ENCODE measurements around the gene AADACL4. TPM values are rescaled to one million over a fixed set of nuclear protein-coding genes. Genes with fewer than 3 reads are reported as not detected.
"Not testable (repeated sequence)": the region's sequence is repeated elsewhere in the genome, so short reads cannot be mapped to it uniquely, and the experiment has no call there.

Gene AADACL4
- total RNA-seq, 2 donors from 2014 or later = not detected

DNA sequence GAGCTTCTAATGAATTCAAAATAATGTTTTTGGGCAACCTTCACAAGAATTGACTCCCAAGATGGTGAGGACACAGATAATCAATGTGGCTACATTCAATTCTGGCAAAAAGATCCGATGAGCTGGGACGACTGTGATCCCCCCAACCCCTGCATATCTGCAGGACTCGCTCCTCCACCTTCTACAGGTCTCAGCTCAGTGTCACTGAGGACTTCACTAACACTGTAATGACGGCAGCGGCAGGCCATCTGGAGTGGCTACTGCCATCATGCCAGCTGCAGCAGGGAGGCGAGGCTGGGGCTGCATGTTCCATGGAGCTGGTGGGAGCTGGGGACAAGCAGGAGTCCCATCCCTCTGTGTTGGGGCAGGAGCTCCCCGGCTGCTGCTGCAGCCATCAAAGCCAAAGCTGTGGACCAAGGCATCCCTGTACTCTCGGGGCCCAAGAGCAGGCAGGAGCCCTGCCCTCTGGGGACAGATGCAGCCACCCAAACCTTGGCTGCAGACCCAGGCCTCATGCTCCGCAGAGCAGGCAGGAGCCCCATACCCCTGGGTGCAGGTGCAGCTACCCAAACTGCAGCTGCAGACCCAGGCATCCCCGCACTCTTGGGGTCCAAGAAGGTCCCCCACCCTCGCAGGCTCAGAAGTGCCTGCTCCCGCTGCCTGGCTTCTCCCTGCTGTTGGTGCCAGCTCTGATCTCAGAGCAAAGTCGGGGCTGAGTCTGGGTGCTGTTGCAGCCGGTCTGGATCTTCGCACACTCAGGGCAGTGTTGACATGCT lies 13.7 kb upstream of the AADACL4 start:
- Mint-ChIP-seq H3K27ac (no peak overlapping the region), H3K27me3 (peaks cover 4% of the 10 kb centered on the region), H3K4me3 (no peak overlapping the region), H3K36me3 (ENCODE audit: low read depth) (no peaks in the 10 kb centered on the region), H3K9me3 (no peaks in the 10 kb centered on the region), H3K4me1 (no peaks in the 10 kb centered on the region)
- ATAC-seq (replicated peaks) = no peak

DNA sequence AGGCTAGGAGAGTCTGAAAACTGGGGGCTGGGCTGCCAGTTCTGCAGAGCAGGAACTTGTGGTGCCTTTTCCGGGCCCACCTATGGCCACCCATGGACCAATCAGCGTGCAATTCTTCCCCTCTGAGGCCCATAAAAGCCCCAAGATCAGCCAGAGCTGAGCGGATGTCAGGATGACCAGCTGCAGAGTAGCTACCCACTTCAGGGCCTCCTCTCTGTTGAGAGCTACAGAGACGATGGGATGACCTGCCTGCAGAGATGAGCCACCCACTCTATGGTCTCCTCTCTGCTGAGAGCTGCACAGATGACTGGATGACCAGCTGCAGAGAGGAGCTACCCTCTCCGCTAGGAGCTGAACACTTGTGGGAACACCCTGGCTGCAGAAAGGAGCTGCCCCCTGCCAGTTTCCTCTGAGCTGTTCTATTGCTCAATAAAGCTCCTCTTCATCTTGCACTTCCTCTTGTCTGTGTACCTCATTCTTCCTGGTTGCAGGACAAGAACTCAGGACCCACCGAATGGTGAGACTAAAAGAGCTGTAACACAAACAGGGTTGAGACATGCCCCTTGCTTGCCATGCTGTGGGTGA lies 12.8 kb upstream of the AADACL4 start:
- Mint-ChIP-seq H3K4me3 (no peak overlapping the region), H3K27ac (no peak overlapping the region), H3K4me1 (no peaks in the 10 kb centered on the region), H3K27me3 (peaks cover 4% of the 10 kb centered on the region), H3K9me3 (no peaks in the 10 kb centered on the region), H3K36me3 (ENCODE audit: low read depth) (no peaks in the 10 kb centered on the region)
- no peak for ATAC-seq (replicated peaks)

DNA sequence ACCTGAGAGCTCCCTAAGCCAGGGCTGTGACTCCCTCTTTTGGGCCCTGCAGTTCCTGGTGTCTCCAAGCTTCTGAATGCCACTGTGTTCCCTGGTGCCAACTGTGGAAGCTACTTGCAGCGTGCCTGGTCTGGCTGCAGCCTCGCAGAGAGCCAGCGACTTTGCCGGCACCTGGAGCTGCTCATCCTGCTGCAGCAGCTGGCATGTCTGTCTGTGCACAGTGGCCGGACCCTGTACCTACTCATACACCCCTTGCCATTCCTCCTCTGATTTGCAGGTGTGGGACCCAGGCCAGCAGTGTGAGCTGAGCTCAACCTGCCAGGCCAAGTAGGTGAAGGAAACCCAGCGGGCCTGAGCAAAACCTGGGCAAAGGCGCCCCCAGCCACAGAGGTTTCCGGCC lies 12.3 kb upstream of the AADACL4 start:
- H3K27me3 Mint-ChIP-seq = peaks cover 4% of the 10 kb centered on the region
- H3K9me3 Mint-ChIP-seq = no peaks in the 10 kb centered on the region

DNA sequence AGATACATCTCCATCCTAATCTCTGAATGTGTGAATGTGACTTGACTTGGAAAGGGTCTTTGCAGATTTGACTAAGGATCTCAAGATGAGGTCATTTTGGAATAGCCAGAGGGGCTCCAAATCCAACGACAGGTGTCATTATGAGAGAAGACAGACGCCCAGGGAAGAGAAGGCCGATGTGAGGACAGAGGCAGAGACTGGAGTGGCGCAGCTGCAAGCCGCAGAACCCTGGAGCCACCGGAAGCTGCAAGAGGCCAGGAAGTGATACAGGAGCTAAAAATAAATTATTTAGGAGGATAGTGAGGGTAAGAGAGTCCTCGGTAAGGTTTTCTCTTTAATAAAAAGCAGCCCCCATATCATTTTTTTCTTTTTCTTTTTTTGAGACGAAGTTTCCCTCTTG lies 9.7 kb upstream of the AADACL4 start:
- peaks cover 4% of the 10 kb centered on the region for H3K27me3 Mint-ChIP-seq
- no peaks in the 10 kb centered on the region for H3K9me3 Mint-ChIP-seq
- no peaks in the 10 kb centered on the region for H3K4me1 Mint-ChIP-seq
- ATAC-seq (replicated peaks) = no peak
- H3K36me3 Mint-ChIP-seq (ENCODE audit: low read depth) = no peaks in the 10 kb centered on the region
- no peak overlapping the region for H3K27ac Mint-ChIP-seq
- no peak overlapping the region for H3K4me3 Mint-ChIP-seq

More for the DNA sequence above, 12.3 kb upstream of the AADACL4 start:
- Mint-ChIP-seq H3K27ac (no peak overlapping the region), H3K36me3 (ENCODE audit: low read depth) (no peaks in the 10 kb centered on the region), H3K4me3 (no peak overlapping the region), H3K4me1 (no peaks in the 10 kb centered on the region)
- ATAC-seq (replicated peaks) = no peak

DNA sequence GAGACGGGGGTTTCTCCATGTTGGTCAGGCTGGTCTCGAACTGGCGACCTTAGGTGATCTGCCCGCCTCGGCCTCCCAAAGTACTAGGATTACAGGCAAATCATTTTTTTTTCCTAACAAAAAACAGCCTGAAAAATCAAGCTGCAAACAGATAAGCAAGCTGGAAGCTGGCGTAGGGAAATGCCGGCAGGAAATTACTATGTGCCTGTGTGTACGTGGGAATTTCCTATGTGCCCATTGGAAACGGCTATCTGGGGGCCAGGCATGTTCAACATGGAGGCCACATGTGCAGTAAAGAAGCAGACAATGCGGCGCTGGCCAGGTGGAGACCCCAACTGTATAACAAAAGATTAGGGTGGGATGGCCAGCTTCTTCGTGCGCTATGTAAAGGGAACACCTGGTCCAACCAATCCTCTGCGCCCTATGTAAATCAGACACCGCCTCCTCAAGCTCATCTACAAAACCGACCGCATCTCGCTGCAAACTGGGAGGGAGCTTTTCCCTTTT lies 9.1 kb upstream of the AADACL4 start:
- no peak overlapping the region for H3K4me3 Mint-ChIP-seq
- H3K27me3 Mint-ChIP-seq = peaks cover 4% of the 10 kb centered on the region
- peaks cover 3% of the 10 kb centered on the region for H3K9me3 Mint-ChIP-seq
- no peak for ATAC-seq (replicated peaks)
- H3K36me3 Mint-ChIP-seq (ENCODE audit: low read depth) = no peaks in the 10 kb centered on the region
- no peak overlapping the region for H3K27ac Mint-ChIP-seq
- H3K4me1 Mint-ChIP-seq = no peaks in the 10 kb centered on the region

DNA sequence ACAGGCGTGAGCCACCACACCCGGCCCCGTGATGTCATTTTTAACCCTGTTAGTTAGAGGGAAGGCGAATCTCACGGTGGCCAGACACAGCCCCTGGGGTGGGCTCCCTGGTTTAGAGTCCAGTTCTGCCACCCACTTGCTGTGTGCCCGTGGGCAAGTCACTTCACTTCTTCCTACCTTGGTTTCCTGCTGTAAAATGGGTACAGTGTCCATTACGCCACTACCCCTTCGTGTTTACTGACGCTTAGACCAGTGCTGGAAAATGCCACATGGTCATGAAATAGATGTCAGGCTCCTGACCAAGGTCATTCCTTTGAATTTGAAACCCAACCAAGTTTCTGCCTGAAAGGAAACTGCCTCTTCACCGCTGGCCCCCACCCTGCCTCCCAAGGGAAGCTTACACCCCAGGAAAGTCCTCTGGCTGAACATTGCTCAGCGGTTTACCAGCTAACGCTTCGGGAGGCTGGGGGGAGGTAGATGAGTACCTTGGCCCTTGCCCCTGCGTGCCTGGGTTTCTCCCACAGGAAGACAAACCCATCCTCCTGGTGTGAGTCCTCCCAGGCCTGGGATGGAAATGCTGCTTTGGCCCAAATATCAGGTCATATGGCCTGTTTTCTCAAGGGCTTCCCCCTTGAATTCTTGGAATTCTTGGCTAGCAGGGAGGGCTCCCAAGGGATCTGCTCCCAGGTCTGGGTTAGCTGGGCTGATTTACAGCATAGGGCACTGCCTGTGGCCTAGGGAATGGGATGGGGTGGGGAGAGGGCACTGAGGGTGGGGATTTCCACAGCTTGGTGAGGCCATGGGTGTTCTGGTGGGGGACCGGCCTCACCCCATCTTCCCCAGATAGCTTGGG lies 7.6 kb upstream of the AADACL4 start:
- Mint-ChIP-seq H3K27ac (no peak overlapping the region), H3K4me3 (no peak overlapping the region), H3K36me3 (ENCODE audit: low read depth) (no peaks in the 10 kb centered on the region), H3K4me1 (no peaks in the 10 kb centered on the region), H3K9me3 (peaks cover 14% of the 10 kb centered on the region), H3K27me3 (peaks cover 4% of the 10 kb centered on the region)
- no peak for ATAC-seq (replicated peaks)

DNA sequence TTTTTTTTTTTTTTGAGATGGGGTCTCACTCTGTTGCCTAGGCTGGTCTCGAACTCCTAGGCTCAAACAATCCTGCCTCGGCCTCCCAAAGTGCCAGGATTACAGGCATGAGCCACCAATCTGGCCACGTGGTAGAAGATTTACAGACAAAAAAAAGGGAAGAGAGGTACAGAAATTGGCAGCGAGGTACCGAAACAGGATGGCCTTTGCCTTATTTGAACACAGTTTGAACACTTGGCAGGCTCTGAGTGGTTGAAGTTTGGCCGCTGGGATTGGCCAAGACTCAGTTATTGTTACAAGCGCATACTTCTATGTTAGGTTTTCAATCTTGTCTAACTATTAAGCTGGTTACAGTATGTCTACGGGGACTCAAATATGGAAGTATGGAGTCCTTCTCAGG lies 6.2 kb upstream of the AADACL4 start:
- no peak overlapping the region for H3K27ac Mint-ChIP-seq
- H3K27me3 Mint-ChIP-seq = no peaks in the 10 kb centered on the region
- no peak overlapping the region for H3K4me3 Mint-ChIP-seq
- peaks cover 19% of the 10 kb centered on the region for H3K9me3 Mint-ChIP-seq
- no peak for ATAC-seq (replicated peaks)
- no peaks in the 10 kb centered on the region for H3K36me3 Mint-ChIP-seq (ENCODE audit: low read depth)
- H3K4me1 Mint-ChIP-seq = no peaks in the 10 kb centered on the region

DNA sequence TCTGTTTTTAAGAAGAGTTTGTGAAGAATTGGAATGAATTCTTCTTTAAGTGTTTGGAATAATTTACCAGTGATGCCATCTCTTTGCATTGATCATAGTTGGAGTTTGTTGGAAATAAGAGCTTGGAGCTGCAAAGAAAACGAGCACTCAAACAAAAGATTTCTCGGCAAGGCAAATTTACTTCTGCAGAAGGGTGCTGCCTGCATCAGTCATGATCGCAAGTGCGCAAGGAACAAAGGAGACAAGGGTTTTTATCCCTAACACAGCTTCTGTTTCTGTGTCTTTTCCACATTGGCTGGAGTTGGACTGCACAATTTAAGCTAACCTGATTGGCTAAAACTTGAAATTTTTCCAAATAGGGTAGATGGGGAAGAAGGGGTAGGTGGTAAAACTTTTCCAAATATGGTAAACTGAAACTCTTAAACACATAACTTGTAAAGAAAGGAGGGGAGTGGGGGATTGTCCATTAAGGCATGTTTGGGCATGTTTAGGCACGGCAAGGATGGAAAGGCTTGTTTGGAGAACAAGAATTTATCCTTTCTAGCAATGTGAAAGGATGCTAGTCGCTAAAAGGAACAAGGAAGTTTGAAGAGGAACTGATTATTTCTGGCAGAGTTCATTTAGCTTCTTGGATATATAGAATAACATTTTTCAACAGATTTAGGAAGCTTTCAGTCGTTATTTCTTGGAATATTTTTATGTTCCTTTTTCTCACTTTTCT lies 3.5 kb upstream of the AADACL4 start:
- ATAC-seq (replicated peaks) = no peak
- no peaks in the 10 kb centered on the region for H3K36me3 Mint-ChIP-seq (ENCODE audit: low read depth)
- H3K4me3 Mint-ChIP-seq = no peak overlapping the region
- peaks cover 8% of the 10 kb centered on the region for H3K27me3 Mint-ChIP-seq
- peaks cover 19% of the 10 kb centered on the region for H3K9me3 Mint-ChIP-seq
- no peaks in the 10 kb centered on the region for H3K4me1 Mint-ChIP-seq
- no peak overlapping the region for H3K27ac Mint-ChIP-seq

DNA sequence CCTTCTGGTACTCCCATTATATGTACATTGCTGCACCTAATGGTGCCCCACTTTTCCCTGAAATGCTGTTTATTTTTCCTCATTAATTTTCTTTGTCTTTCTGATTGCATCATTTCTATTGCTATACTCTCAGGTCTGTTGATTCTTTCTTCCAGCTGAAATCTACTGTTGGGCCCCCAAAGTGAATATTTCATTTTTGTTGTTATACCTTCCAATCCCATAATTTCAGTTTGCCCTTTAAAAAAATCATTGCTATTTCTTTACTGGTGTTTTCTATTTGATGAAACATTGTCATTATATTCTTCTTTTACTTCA lies 3.0 kb upstream of the AADACL4 start:
- Mint-ChIP-seq H3K4me1 (no peaks in the 10 kb centered on the region), H3K27me3 (peaks cover 8% of the 10 kb centered on the region), H3K36me3 (ENCODE audit: low read depth) (no peaks in the 10 kb centered on the region), H3K27ac (no peak overlapping the region), H3K4me3 (no peak overlapping the region), H3K9me3 (peaks cover 19% of the 10 kb centered on the region)
- no peak for ATAC-seq (replicated peaks)

DNA sequence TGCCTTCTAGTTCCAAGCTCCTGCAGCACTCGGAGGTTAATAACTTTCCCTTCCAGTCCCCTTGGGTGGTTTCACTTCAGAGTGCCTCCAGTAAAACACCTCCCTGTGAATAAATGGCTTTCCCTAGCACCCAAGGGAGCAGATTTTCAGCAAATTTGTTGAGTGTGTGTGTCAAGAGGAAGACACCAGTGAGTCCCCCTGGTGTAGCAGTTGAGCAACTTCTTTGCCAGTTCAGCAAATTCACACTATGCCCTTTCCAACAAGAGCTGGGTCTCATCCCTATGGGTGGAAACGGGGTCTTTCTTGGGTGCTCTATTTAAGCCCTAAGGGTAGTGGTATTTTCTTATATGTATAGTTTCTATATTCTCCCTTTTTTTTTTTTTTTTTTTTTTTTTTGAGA lies 806 bp upstream of the AADACL4 start:
- Mint-ChIP-seq H3K4me3 (no peak overlapping the region), H3K27ac (no peak overlapping the region), H3K9me3 (peaks cover 19% of the 10 kb centered on the region), H3K27me3 (peaks cover 15% of the 10 kb centered on the region), H3K4me1 (no peaks in the 10 kb centered on the region), H3K36me3 (ENCODE audit: low read depth) (no peaks in the 10 kb centered on the region)
- ATAC-seq (replicated peaks) = no peak

DNA sequence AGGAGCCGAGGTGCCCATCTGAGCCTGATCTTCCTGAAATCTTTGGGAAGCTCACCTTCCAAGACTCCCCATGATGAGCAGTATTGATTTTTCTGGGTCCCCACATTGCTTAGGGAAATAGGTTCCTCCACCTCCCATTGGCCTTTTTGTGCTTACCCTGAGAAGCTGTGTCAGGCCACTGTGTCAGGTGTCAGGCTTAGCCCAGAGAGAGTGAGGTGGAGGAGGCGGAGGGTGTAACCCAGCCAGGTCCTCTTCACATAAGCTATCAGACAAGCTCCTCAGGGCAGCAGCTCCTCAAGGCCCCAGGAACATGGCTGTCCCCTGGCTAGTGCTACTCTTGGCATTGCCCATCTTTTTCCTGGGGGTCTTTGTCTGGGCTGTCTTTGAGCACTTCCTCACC lies 352 bp downstream of the AADACL4 start:
- Mint-ChIP-seq H3K27ac (no peak overlapping the region), H3K9me3 (peaks cover 19% of the 10 kb centered on the region), H3K27me3 (peaks cover 19% of the 10 kb centered on the region), H3K4me1 (no peaks in the 10 kb centered on the region), H3K36me3 (ENCODE audit: low read depth) (no peaks in the 10 kb centered on the region), H3K4me3 (no peak overlapping the region)
- ATAC-seq (replicated peaks) = no peak

DNA sequence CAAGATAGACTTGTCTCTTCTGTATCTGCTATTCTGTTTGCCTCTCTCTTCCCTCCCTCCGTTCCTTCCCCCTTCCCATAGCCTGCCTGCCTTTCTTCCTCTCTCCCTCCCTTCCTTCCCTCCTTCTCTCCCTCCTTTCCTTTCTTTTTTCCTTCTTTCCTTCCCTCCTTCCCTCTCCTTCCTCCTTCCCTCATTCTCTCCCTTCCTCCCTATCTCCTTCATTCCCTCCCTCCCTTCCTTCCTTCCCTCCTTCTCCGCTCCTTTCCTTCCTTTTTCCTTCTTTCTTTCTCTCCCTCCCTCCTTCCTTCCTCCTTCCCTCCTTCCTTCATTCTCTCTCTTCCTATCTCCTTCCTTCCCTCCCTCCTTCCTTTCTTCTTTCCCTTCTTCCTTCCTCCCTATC lies 944 bp downstream of the AADACL4 start:
- Mint-ChIP-seq H3K4me1 (no peaks in the 10 kb centered on the region), H3K36me3 (ENCODE audit: low read depth) (no peaks in the 10 kb centered on the region), H3K9me3 (peaks cover 15% of the 10 kb centered on the region), H3K4me3 (no peak overlapping the region), H3K27me3 (peaks cover 22% of the 10 kb centered on the region), H3K27ac (no peak overlapping the region)
- no peak for ATAC-seq (replicated peaks)

DNA sequence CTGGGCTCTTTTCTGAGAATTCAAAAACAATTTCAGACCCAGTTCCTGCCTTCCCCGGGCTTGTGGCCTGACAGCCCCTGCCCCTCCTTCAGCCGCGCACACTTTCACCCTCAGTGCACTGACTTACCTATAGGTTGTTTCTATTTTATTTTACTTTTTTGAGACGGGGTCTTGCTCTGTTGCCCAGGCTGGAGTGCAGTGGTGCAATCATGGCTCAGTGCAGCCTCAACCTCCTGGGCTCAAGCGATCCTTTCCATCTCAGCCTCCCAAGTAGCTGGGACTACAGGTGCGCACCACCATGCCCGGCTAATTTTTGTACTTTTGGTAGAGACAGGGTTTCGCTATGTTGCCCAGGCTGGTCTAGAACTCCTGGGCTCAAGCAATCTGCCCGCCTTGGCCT lies 1.5 kb downstream of the AADACL4 start:
- H3K27me3 Mint-ChIP-seq = peaks cover 27% of the 10 kb centered on the region
- not testable (repeated sequence) for ATAC-seq (replicated peaks); H3K4me1 Mint-ChIP-seq; H3K4me3 Mint-ChIP-seq; H3K36me3 Mint-ChIP-seq (ENCODE audit: low read depth); H3K27ac Mint-ChIP-seq
- peaks cover 13% of the 10 kb centered on the region for H3K9me3 Mint-ChIP-seq

DNA sequence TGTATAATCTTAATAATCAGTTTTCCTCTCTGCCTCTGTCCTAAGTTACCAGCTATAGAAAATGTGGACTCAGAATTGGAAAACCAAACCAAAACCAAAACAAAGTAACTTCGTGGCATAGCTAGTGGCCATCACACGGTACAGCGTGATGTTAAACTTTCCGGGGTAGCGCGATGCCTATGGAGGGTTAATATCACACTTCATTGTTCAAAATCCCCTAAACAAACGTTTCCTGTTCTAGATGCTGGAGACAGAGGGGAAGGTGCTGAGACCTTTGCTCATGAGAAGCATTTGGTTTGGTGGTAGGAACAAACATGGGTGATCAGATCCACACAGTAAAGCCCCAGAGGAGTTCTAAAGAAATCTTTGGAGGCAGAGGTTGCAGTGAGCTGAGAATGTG lies 4.9 kb downstream of the AADACL4 start:
- ATAC-seq (replicated peaks) = no peak
- H3K9me3 Mint-ChIP-seq = no peaks in the 10 kb centered on the region
- H3K27ac Mint-ChIP-seq = no peak overlapping the region
- no peaks in the 10 kb centered on the region for H3K36me3 Mint-ChIP-seq (ENCODE audit: low read depth)
- H3K4me1 Mint-ChIP-seq = no peaks in the 10 kb centered on the region
- peaks cover 35% of the 10 kb centered on the region for H3K27me3 Mint-ChIP-seq
- no peak overlapping the region for H3K4me3 Mint-ChIP-seq
